Gastroesophageal sphincter (tissue), 3 donors: Measurements from ENCODE around the gene SDR42E1.

Experiments
- CTCF ChIP-seq, 4 experiments: fragments of 200-600 bp in 2 of 4; fragments of 450-650 bp in 2 of 4; sonication (generic) in 1 of 4; IDR thresholded peaks; one replicate each; pipeline ENCODE4 v1.5.1; 2017 to 2019; ENCODE audit warnings: antibody characterized with exemption in 4 of 4, mild to moderate bottlenecking in 2 of 4, moderate library complexity in 2 of 4
- EP300 ChIP-seq: sonication (generic); formaldehyde crosslinking; IDR thresholded peaks from one replicate; pipeline ENCODE4 v1.6.1; 2017; ENCODE audit warnings: antibody characterized with exemption, mild to moderate bottlenecking

- TF ChIP-seq EP300 (no peak), CTCF (IDR thresholded peaks at IDR 0.05) (no peak)
Measured at GRCh38 chr16:82013139-82013538, 1.9 kb upstream of the SDR42E1 start.
